ENCODE measurements around the gene NLRC3. TPM values are rescaled to one million over a fixed set of nuclear protein-coding genes. Genes with fewer than 3 reads are reported as not detected.

The NLRC3 gene
- total and polyA plus RNA-seq, 2 donors (not counting 1 experiment from before 2014, with no cell fraction given): 28.8 to 35.7 TPM

DNA sequence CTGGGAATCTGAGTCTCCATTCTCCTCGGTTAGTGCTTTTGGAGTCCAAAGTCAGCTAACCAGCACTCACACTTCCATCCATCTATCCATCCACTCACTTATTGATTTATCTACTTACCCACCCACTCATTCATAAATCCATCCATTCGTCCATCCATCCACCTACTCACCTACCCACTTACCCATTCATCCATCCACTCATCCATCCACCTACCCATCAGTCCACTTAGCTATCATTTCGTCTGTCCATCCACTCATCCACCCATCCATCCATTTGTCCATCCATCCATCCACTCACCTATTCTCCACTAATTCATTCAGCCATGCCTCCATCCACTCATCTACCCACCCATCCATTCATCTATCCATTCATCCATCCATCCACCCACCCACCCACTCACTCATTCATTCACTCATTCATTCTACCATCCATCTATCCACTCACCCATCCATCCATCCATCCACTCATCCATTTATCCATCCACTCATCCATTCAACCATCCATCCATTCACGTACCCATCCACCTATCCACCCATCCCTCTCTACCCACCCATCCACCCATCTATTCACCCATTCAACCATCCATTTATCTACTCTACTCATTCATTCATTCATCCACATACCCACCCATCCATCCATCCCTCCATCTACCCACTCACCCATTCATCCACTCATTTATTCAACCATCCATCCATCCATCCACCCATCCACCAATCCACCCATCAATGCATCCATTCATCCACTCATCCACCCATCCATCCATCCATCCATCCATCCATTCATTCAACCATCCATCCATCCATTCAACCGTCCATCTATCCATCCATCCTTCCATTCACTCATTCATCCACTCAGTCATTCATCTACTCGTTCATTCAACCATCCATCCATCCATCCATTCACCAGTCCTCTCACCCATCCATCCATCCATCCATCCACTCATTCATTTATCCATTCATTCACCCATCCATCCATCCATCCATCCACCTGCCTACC is 26.1 kb downstream of the NLRC3 start:
- DNase-seq (no peak), ATAC-seq (ENCODE audit: low read depth) (no peak)
- over 99% methylated on average over 6 of the region's 6 CpGs for WGBS (ENCODE audit: insufficient coverage)
- no peak overlapping the region for H3K27ac ChIP-seq (ENCODE audit: low read length in 2 of 2)
- peaks cover 8% of the 10 kb centered on the region for H3K79me2 ChIP-seq (ENCODE audit: control insufficient read depth, insufficient read depth, low read length)
- no peaks in the 10 kb centered on the region for H4K20me1 ChIP-seq (ENCODE audit: control insufficient read depth, insufficient read depth, low read length, poor library complexity, severe bottlenecking)
- H3K4me3 ChIP-seq (ENCODE audit: control extremely low read depth in 1 of 5, extremely low read depth in 1 of 5, insufficient read depth in 1 of 5, low read depth in 2 of 5, low read length in 4 of 5): no peak overlapping the region
- Mint-ChIP-seq H3K4me1 (peaks cover 40% of the 10 kb centered on the region), H3K27ac (no peak overlapping the region), H3K27me3 (no peaks in the 10 kb centered on the region), H3K4me3 (no peak overlapping the region), H3K9me3 (ENCODE audit: insufficient read depth) (no peaks in the 10 kb centered on the region)
- H3K4me2 ChIP-seq (replicated peaks; ENCODE audit: low read depth, low read length, poor library complexity, severe bottlenecking): no peak overlapping the region
- CTCF ChIA-PET: no interaction called here
- H2AFZ ChIP-seq (ENCODE audit: insufficient read depth, low read depth, low read length, poor library complexity, severe bottlenecking): no peak overlapping the region
- H3K36me3 ChIP-seq (replicated peaks in 1 of 2; ENCODE audit: control extremely low read depth in 1 of 2, control insufficient read depth in 1 of 2, extremely low read depth in 1 of 2, insufficient read depth in 2 of 2, low read length in 1 of 2): peaks cover 7 to 65% of the 10 kb centered on the region in 2 experiments
- H3K27me3 ChIP-seq (replicated peaks in 1 of 4; ENCODE audit: control extremely low read depth in 1 of 4, control insufficient read depth in 3 of 4, insufficient read depth in 4 of 4, low read length in 3 of 4): no peaks in the 10 kb centered on the region
- H3K4me1 ChIP-seq (ENCODE audit: control insufficient read depth in 2 of 2, insufficient read depth in 2 of 2, low read length in 2 of 2): peaks cover 31 to 54% of the 10 kb centered on the region in 2 donors
- TF ChIP-seq, protein P1, sequence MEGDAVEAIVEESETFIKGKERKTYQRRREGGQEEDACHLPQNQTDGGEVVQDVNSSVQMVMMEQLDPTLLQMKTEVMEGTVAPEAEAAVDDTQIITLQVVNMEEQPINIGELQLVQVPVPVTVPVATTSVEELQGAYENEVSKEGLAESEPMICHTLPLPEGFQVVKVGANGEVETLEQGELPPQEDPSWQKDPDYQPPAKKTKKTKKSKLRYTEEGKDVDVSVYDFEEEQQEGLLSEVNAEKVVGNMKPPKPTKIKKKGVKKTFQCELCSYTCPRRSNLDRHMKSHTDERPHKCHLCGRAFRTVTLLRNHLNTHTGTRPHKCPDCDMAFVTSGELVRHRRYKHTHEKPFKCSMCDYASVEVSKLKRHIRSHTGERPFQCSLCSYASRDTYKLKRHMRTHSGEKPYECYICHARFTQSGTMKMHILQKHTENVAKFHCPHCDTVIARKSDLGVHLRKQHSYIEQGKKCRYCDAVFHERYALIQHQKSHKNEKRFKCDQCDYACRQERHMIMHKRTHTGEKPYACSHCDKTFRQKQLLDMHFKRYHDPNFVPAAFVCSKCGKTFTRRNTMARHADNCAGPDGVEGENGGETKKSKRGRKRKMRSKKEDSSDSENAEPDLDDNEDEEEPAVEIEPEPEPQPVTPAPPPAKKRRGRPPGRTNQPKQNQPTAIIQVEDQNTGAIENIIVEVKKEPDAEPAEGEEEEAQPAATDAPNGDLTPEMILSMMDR (IDR thresholded peaks at IDR 0.05): peak; percentile 13
- no peak for TF ChIP-seq EZH2 (IDR thresholded peaks at IDR 0.05; ENCODE audit: borderline replicate concordance, insufficient read depth, low read depth, low read length, poor library complexity, severe bottlenecking)
- POLR2A ChIA-PET: no interaction called here
- intact Hi-C loops (cut with micrococcal nuclease): no loop called here
- H3K9me3 ChIP-seq (ENCODE audit: control extremely low read depth in 1 of 3, control insufficient read depth in 2 of 3, insufficient read depth in 1 of 3, low read length in 2 of 3): no peaks in the 10 kb centered on the region
- no peak overlapping the region for H3K9ac ChIP-seq (ENCODE audit: low read length)

DNA sequence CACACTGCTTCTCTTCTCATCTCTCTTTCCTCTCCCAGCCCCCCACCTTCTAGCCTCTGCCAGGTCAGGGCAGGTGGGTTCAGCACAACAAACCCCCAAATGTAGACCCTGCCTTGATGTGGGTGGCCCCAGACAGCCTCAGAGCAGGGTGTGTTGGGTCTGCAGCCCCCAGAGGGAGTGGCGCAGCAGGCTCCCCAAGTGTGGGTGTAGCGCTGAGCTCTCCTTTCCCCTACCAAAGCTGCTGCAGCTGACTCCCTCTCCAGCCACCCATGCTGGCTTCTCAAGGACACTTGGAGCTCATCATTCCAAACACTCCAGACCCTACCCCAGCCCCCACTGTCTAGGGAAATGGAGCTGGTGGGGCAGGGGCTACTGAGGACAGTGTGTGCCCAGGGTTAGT is 27.3 kb downstream of the NLRC3 start:
- ChIA-PET POLR2A (no interaction called here), CTCF (no interaction called here)
- peaks cover 28 to 51% of the 10 kb centered on the region in 2 donors for H3K4me1 ChIP-seq (ENCODE audit: control insufficient read depth in 2 of 2, insufficient read depth in 2 of 2, low read length in 2 of 2)
- peaks cover 8% of the 10 kb centered on the region for H3K79me2 ChIP-seq (ENCODE audit: control insufficient read depth, insufficient read depth, low read length)
- intact Hi-C loops (cut with micrococcal nuclease): no loop called here
- H3K4me1 Mint-ChIP-seq: peaks cover 42% of the 10 kb centered on the region
- H3K27me3 ChIP-seq (replicated peaks in 1 of 4; ENCODE audit: control extremely low read depth in 1 of 4, control insufficient read depth in 3 of 4, insufficient read depth in 4 of 4, low read length in 3 of 4): no peaks in the 10 kb centered on the region
- H3K36me3 ChIP-seq (replicated peaks in 1 of 2; ENCODE audit: control extremely low read depth in 1 of 2, control insufficient read depth in 1 of 2, extremely low read depth in 1 of 2, insufficient read depth in 2 of 2, low read length in 1 of 2): peaks cover 7 to 61% of the 10 kb centered on the region in 2 experiments
- H2AFZ ChIP-seq (ENCODE audit: insufficient read depth, low read depth, low read length, poor library complexity, severe bottlenecking): no peak overlapping the region
- DNase-seq (no peak), ATAC-seq (ENCODE audit: low read depth) (no peak)
- H3K9ac ChIP-seq (ENCODE audit: low read length): no peak overlapping the region
- peak overlapping the region; percentile 46 for H3K27ac Mint-ChIP-seq
- no peaks in the 10 kb centered on the region for H3K9me3 ChIP-seq (ENCODE audit: control extremely low read depth in 1 of 3, control insufficient read depth in 2 of 3, insufficient read depth in 1 of 3, low read length in 2 of 3)
- no peak overlapping the region for H3K4me3 ChIP-seq (ENCODE audit: control extremely low read depth in 1 of 5, extremely low read depth in 1 of 5, insufficient read depth in 1 of 5, low read depth in 2 of 5, low read length in 4 of 5)
- peak overlapping the region in 1 of 2 donors; percentile 49 for H3K27ac ChIP-seq (ENCODE audit: low read length in 2 of 2)
- no peaks in the 10 kb centered on the region for H4K20me1 ChIP-seq (ENCODE audit: control insufficient read depth, insufficient read depth, low read length, poor library complexity, severe bottlenecking)
- H3K27me3 Mint-ChIP-seq: no peaks in the 10 kb centered on the region
- 100% methylated on average over 2 of the region's 2 CpGs for WGBS (ENCODE audit: insufficient coverage)
- H3K4me3 Mint-ChIP-seq: no peak overlapping the region
- H3K9me3 Mint-ChIP-seq (ENCODE audit: insufficient read depth): no peaks in the 10 kb centered on the region
- TF ChIP-seq, protein P1 (IDR thresholded peaks at IDR 0.05): no peak
- no peak overlapping the region for H3K4me2 ChIP-seq (replicated peaks; ENCODE audit: low read depth, low read length, poor library complexity, severe bottlenecking)
